Body of pancreas (tissue), 4 donors: ENCODE results near the gene REELD1. TPM values are rescaled to one million over a fixed set of nuclear protein-coding genes. Genes with fewer than 3 reads are reported as not detected.

Source experiments
- ATAC-seq: fragments of 150-250 bp; one replicate; pipeline ENCODE4 v1.9.1; 2016
- DNase-seq, 4 donors: peaks; one replicate each; pipeline ENCODE4 v3.0.0-alpha.2; 2019
- H3K27ac ChIP-seq, 4 donors: fragments of 200-600 bp; sonication (generic); 1 replicate in 3 of 4; 2 replicates in 1 of 4; pipeline versions ENCODE4 v1.5.1 to v1.6.1; 2016 to 2019; ENCODE audit warnings: mild to moderate bottlenecking in 1 of 4, mixed read lengths in 1 of 4, moderate library complexity in 1 of 4
- H3K27me3 ChIP-seq, 2 donors: fragments of 200-600 bp; sonication (generic); one replicate each; pipeline ENCODE4 v1.6.0; 2016; ENCODE audit warnings: mild to moderate bottlenecking in 1 of 2
- H3K36me3 ChIP-seq, 2 donors: fragments of 200-600 bp; sonication (generic); replicated peaks in 1 of 2; 2 replicates each; pipeline ENCODE4 v1.5.1; 2016; ENCODE audit warnings: low read depth in 2 of 2; ENCODE audit not compliant: insufficient read depth in 1 of 2
- H3K4me1 ChIP-seq: fragments of 200-600 bp; sonication (generic); one replicate; pipeline ENCODE4 v1.6.0; 2016
- H3K4me3 ChIP-seq, 2 donors: fragments of 200-600 bp; sonication (generic); 1 replicate in 1 of 2; 2 replicates in 1 of 2; pipeline ENCODE4 v1.5.1; 2016 to 2019
- H3K9me3 ChIP-seq, 3 donors: fragments of 200-600 bp; sonication (generic); 1 replicate in 2 of 3; 2 replicates in 1 of 3; pipeline ENCODE4 v1.5.1; 2016
- POLR2A ChIP-seq, 3 donors: fragments of 450-650 bp; IDR thresholded peaks; one replicate each; pipeline ENCODE4 v1.6.1; 2016; ENCODE audit warnings: antibody characterized with exemption in 3 of 3, mild to moderate bottlenecking in 2 of 3
- WGBS, 2 donors: methylation state at CpG; one replicate each; pipeline ENCODE4 v1.1.5; 2017; 5-methylcytosine and 5-hydroxymethylcytosine counted together
- intact Hi-C: fragments of 100-400 bp; cut with DNase I; formaldehyde crosslinking; loops from one replicate; pipeline ENCODE4 v1.15.1; 2023
- total RNA-seq, 2 donors: library from RNA; depleted of rRNA; stranded (reverse); fragments of >200 nt; gene quantifications; one replicate each; pipeline ENCODE4 v1.1.0, GENCODE V29; 2016
- TF ChIP-seq, protein P1 (sequence below), 7 experiments: fragments of 450-650 bp in 4 of 7; fragments of 200-600 bp in 3 of 7; sonication (generic) in 3 of 7; IDR thresholded peaks; one replicate each; pipeline ENCODE4 v1.5.1; 2016 to 2019; ENCODE audit warnings: antibody characterized with exemption in 7 of 7

The REELD1 gene
- total RNA-seq = under 1 TPM in 1 of 2 donors, not detected in 1; 0.78 TPM

DNA sequence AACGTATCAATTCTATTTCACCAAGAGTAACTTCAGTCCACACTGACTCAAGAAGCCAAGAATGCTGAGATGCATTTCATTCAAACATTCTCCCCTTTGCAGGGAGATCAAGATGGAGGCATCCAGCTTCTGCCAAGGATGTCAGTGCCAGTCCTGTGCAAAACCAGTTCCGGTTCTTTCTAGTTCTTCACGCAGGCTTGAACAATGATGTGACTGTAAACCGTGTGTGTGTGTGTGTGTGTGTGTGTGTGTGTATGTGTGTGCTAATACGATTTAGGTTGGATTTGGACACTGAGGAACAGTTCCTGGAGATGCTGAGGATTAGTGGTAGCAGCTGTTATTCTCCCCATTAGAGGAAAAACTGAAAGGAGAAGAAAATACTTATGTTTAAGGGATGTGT lies at the start of gene REELD1:
Gene REELD1 (plus strand): TSS at position 301 of the 400 bp plus-strand sequence. CDS start 2,415 bp downstream, outside the sequence.
- H3K27ac ChIP-seq = no peak within 1 kb of the TSS
- no peak for TF ChIP-seq POLR2A (IDR thresholded peaks at IDR 0.05)
- TF ChIP-seq, protein P1, sequence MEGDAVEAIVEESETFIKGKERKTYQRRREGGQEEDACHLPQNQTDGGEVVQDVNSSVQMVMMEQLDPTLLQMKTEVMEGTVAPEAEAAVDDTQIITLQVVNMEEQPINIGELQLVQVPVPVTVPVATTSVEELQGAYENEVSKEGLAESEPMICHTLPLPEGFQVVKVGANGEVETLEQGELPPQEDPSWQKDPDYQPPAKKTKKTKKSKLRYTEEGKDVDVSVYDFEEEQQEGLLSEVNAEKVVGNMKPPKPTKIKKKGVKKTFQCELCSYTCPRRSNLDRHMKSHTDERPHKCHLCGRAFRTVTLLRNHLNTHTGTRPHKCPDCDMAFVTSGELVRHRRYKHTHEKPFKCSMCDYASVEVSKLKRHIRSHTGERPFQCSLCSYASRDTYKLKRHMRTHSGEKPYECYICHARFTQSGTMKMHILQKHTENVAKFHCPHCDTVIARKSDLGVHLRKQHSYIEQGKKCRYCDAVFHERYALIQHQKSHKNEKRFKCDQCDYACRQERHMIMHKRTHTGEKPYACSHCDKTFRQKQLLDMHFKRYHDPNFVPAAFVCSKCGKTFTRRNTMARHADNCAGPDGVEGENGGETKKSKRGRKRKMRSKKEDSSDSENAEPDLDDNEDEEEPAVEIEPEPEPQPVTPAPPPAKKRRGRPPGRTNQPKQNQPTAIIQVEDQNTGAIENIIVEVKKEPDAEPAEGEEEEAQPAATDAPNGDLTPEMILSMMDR (IDR thresholded peaks at IDR 0.05) = no peak
- no peaks in the 10 kb centered on the region for H3K4me1 ChIP-seq
- DNase-seq (no peak), ATAC-seq (no peak)
- H3K27me3 ChIP-seq = no peaks in the 10 kb centered on the region
- no peak within 1 kb of the TSS for H3K4me3 ChIP-seq
- 55 to 70% methylated on average over 5 of the region's 5 CpGs for WGBS, 2 donors
- H3K9me3 ChIP-seq = no peaks in the 10 kb centered on the region
- H3K36me3 ChIP-seq = no peaks in the 10 kb centered on the region
- intact Hi-C loops = no loop called here

DNA sequence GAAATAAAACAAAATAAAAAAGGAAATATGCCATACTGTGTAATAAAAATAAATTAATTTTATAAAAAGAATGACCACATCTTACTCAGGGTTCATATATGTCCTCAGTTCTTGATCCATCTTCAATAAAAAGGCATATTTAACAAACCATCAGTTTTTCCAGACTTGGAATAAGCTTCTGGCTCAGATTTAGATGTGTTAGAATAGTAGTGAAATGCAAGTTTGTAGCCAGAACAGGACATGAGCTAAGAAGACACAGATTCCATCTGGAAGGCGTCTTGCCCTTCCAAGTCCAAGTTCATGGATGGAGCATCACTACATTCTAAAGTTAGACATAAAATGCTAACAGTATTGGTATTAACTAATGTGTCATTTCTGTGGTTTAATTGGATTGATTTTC lies 49.1 kb upstream of the REELD1 start:
- WGBS, 2 donors = 68 to 77% methylated on average over 1 of the region's 1 CpG

DNA sequence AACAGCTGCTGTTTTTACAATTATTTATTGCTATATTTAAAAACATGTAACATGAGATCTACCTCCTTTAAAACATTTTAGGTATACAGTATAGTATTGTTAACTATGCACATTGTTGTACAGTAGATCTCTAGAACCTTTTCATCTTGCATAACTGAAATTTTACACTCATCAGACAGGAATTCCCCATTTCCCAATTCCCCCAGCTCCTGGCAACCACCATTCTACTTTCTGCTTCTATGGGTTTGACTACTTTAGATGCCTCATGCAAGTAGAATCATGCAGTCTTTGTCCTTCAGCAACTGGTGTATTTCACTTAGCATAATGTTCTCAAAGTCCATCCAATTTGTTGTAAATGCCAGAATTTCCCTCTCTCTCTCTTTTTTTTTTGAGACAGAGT lies 48.5 kb upstream of the REELD1 start:
- Histone ChIP-seq H3K9me3 (no peaks in the 10 kb centered on the region), H3K4me1 (no peaks in the 10 kb centered on the region), H3K27ac (no peak overlapping the region), H3K27me3 (no peaks in the 10 kb centered on the region), H3K4me3 (no peak overlapping the region), H3K36me3 (no peaks in the 10 kb centered on the region)
- no peak for DNase-seq
- no peak for ATAC-seq
- TF ChIP-seq, protein P1 (IDR thresholded peaks at IDR 0.05) = no peak
- no peak for TF ChIP-seq POLR2A (IDR thresholded peaks at IDR 0.05)
- intact Hi-C loops = no loop called here

More for the DNA sequence above, 49.1 kb upstream of the REELD1 start:
- ATAC-seq = no peak
- H3K4me3 ChIP-seq = no peak overlapping the region
- no peaks in the 10 kb centered on the region for H3K36me3 ChIP-seq
- H3K4me1 ChIP-seq = no peaks in the 10 kb centered on the region
- intact Hi-C loops = no loop called here
- TF ChIP-seq, protein P1 (IDR thresholded peaks at IDR 0.05) = no peak
- no peak for TF ChIP-seq POLR2A (IDR thresholded peaks at IDR 0.05)
- H3K9me3 ChIP-seq = no peaks in the 10 kb centered on the region
- H3K27ac ChIP-seq = no peak overlapping the region
- DNase-seq = no peak
- no peaks in the 10 kb centered on the region for H3K27me3 ChIP-seq

DNA sequence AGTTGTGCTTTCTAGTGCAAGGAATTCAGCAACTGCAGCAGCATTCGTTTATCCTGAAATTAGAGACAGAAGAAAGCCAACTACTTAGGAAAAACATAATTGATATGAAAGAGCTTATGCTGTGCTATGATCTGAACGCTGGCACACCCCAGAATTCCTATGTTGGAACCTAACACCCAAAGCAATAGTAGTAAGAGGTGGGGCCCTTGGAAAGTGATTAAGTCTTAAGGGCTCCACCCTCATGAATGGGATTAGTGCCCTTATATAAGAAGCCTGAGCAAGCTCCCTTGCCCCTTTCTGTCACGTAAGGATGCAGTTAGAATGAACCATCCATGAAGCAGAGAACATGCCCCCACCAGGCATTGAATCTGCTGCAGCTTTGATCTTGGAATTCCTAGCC lies 44.2 kb upstream of the REELD1 start:
- no peaks in the 10 kb centered on the region for H3K27me3 ChIP-seq
- H3K4me1 ChIP-seq = no peaks in the 10 kb centered on the region
- no peaks in the 10 kb centered on the region for H3K36me3 ChIP-seq
- DNase-seq (no peak), ATAC-seq (no peak)
- WGBS, 2 donors = 69 to 82% methylated on average over 3 of the region's 3 CpGs
- H3K4me3 ChIP-seq = no peak overlapping the region
- TF ChIP-seq, protein P1 (IDR thresholded peaks at IDR 0.05) = no peak
- TF ChIP-seq POLR2A (IDR thresholded peaks at IDR 0.05) = no peak
- no peaks in the 10 kb centered on the region for H3K9me3 ChIP-seq
- intact Hi-C loops = no loop called here
- no peak overlapping the region for H3K27ac ChIP-seq
